ENCODE measurements around the gene BPNT1.
"Not testable (repeated sequence)": the region's sequence is repeated elsewhere in the genome, so short reads cannot be mapped to it uniquely, and the experiment has no call there.

GRCh38 chr1:220112600-220112999, 23.0 kb upstream of the BPNT1 start:
- TF ChIP-seq CTCF (IDR thresholded peaks at IDR 0.05); EZH2 (IDR thresholded peaks at IDR 0.05; ENCODE audit: borderline replicate concordance, insufficient read depth, low read depth, low read length, poor library complexity, severe bottlenecking): not testable (repeated sequence)
